Mesenchymal stem cell (in vitro differentiated cells and primary cell): ENCODE results near the gene GOT2.

Experiments used
- DNase-seq: peaks from one replicate; pipeline ENCODE4 v3.0.0-alpha.2; 2013
- H2AFZ ChIP-seq: one replicate; pipeline ENCODE4 v1.6.1; 2013; ENCODE audit warnings: low read depth, mild to moderate bottlenecking, control low read depth, inconsistent platforms, low read length, moderate library complexity
- H2AK5ac ChIP-seq: 2 replicates; pipeline ENCODE4 v1.6.1; 2013; ENCODE audit warnings: low read length, moderate library complexity, mild to moderate bottlenecking, inconsistent platforms; ENCODE audit not compliant: severe bottlenecking
- H2BK120ac ChIP-seq: one replicate; pipeline ENCODE4 v1.6.1; 2013; ENCODE audit warnings: low read depth, mild to moderate bottlenecking, inconsistent platforms, low read length, moderate library complexity
- H2BK12ac ChIP-seq, 2 experiments: one replicate each; pipeline ENCODE4 v1.6.1; 2013; ENCODE audit warnings: inconsistent platforms in 2 of 2, low read length in 2 of 2, mild to moderate bottlenecking in 2 of 2, moderate library complexity in 2 of 2, control low read depth in 1 of 2
- H2BK15ac ChIP-seq: one replicate; pipeline ENCODE4 v1.6.1; 2013; ENCODE audit warnings: mild to moderate bottlenecking, low read depth, inconsistent platforms; ENCODE audit not compliant: poor library complexity, severe bottlenecking
- H2BK5ac ChIP-seq: 2 replicates; pipeline ENCODE4 v1.6.1; 2013; ENCODE audit warnings: low read depth, mild to moderate bottlenecking, low read length, control low read depth, inconsistent platforms; ENCODE audit not compliant: poor library complexity, severe bottlenecking
- H3K14ac ChIP-seq, 2 experiments: one replicate each; pipeline ENCODE4 v1.6.1; 2013; ENCODE audit warnings: inconsistent platforms in 2 of 2, low read length in 2 of 2, control low read depth in 1 of 2, mild to moderate bottlenecking in 1 of 2, moderate library complexity in 1 of 2
- H3K18ac ChIP-seq, 2 experiments: one replicate each; pipeline ENCODE4 v1.6.1; 2013; ENCODE audit warnings: inconsistent platforms in 2 of 2, low read length in 2 of 2, control low read depth in 1 of 2, low read depth in 1 of 2, mild to moderate bottlenecking in 1 of 2
- H3K23ac ChIP-seq, 2 experiments: one replicate each; pipeline ENCODE4 v1.6.1; 2013; ENCODE audit warnings: inconsistent platforms in 2 of 2, low read length in 2 of 2, mild to moderate bottlenecking in 2 of 2, moderate library complexity in 2 of 2, control low read depth in 1 of 2
- H3K27ac ChIP-seq: 2 replicates; pipeline ENCODE4 v1.5.1; 2013; ENCODE audit warnings: mild to moderate bottlenecking, moderate library complexity, low read length, control low read depth, inconsistent platforms; ENCODE audit not compliant: poor library complexity, severe bottlenecking
- H3K27me3 ChIP-seq, 2 experiments: 2 replicates each; pipeline versions ENCODE4 v1.6.1 to v1.7.0; 2013; ENCODE audit warnings: low read length in 2 of 2, mild to moderate bottlenecking in 2 of 2, moderate library complexity in 2 of 2, control low read depth in 1 of 2, inconsistent platforms in 1 of 2; ENCODE audit not compliant: control insufficient read depth in 1 of 2, insufficient read depth in 1 of 2
- H3K36me3 ChIP-seq, 2 experiments: 2 replicates each; pipeline versions ENCODE4 v1.6.1 to v1.7.0; 2013; ENCODE audit warnings: low read length in 2 of 2, control low read depth in 1 of 2, inconsistent platforms in 1 of 2, low read depth in 1 of 2, mild to moderate bottlenecking in 1 of 2; ENCODE audit not compliant: insufficient read depth in 2 of 2, control insufficient read depth in 1 of 2
- H3K4ac ChIP-seq, 2 experiments: one replicate each; pipeline ENCODE4 v1.6.1; 2013; ENCODE audit warnings: inconsistent platforms in 2 of 2, low read length in 2 of 2, mild to moderate bottlenecking in 2 of 2, moderate library complexity in 2 of 2, control low read depth in 1 of 2, low read depth in 1 of 2
- H3K4me1 ChIP-seq: 2 replicates; pipeline ENCODE4 v1.6.1; 2013; ENCODE audit warnings: low read depth, low read length, control low read depth; ENCODE audit not compliant: control insufficient read depth, insufficient read depth
- H3K4me2 ChIP-seq: 2 replicates; pipeline ENCODE4 v1.6.1; 2013; ENCODE audit warnings: low read length, mild to moderate bottlenecking, inconsistent platforms; ENCODE audit not compliant: poor library complexity, severe bottlenecking
- H3K4me3 ChIP-seq, 2 experiments: 2 replicates each; pipeline versions ENCODE4 v1.5.1 to v1.7.0; 2013; ENCODE audit warnings: low read length in 2 of 2, mild to moderate bottlenecking in 2 of 2, control low read depth in 1 of 2, low read depth in 1 of 2; ENCODE audit not compliant: insufficient read depth in 1 of 2
- H3K79me1 ChIP-seq: replicated peaks from 2 replicates; pipeline ENCODE4 v1.6.1; 2013; ENCODE audit warnings: mild to moderate bottlenecking, control low read depth, low read length, inconsistent platforms; ENCODE audit not compliant: poor library complexity, severe bottlenecking
- H3K9ac ChIP-seq: 2 replicates; pipeline ENCODE4 v1.7.0; 2013; ENCODE audit warnings: mild to moderate bottlenecking, low read length, moderate library complexity
- H3K9me3 ChIP-seq: 2 replicates; pipeline ENCODE4 v1.7.0; 2013; ENCODE audit warnings: mild to moderate bottlenecking, low read length; ENCODE audit not compliant: control insufficient read depth
- H4K8ac ChIP-seq: one replicate; pipeline ENCODE4 v1.6.1; 2013; ENCODE audit warnings: inconsistent platforms, mild to moderate bottlenecking, low read length, moderate library complexity
- H4K91ac ChIP-seq: one replicate; pipeline ENCODE4 v1.6.1; 2013; ENCODE audit warnings: mild to moderate bottlenecking, low read length, inconsistent platforms
- WGBS: methylation state at CpG from one replicate; pipeline ENCODE4 v1.1.7; 2013; ENCODE audit warnings: mixed read lengths; 5-methylcytosine and 5-hydroxymethylcytosine counted together

The GOT2 gene

DNA sequence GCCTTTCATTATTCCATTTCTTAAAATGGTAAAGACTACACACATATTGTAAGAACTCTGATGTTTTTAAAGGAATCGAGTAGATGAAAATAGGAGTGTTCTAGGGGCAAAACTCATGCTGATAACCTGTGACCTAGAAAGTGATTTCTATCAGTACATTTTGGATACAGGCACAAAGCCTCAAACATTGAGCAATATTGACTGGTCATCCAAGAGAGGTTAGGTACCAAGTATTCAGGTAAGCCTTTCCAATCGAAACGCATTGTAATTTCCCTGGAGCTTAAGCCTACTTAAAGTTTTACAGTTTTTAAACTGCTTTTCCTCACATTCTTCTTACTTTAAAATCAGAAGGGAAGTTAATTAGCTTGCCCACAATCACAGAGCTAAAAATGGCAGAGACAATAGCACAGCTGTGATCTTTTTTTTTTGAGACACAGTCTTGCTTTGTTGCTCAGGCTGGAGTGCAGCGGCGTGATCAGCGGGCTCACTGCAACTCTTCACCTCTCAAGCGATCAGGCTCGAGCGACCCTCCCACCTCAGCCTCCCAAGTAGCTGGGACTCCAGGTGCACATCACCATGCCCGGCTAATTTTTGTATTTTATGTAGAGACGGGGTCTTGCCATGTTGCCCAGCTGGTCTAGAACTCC is 3.3 kb downstream of the GOT2 start:
- no peaks in the 10 kb centered on the region for H3K27me3 ChIP-seq
- H3K79me1 ChIP-seq, result peaks cover 11% of the 10 kb centered on the region

DNA sequence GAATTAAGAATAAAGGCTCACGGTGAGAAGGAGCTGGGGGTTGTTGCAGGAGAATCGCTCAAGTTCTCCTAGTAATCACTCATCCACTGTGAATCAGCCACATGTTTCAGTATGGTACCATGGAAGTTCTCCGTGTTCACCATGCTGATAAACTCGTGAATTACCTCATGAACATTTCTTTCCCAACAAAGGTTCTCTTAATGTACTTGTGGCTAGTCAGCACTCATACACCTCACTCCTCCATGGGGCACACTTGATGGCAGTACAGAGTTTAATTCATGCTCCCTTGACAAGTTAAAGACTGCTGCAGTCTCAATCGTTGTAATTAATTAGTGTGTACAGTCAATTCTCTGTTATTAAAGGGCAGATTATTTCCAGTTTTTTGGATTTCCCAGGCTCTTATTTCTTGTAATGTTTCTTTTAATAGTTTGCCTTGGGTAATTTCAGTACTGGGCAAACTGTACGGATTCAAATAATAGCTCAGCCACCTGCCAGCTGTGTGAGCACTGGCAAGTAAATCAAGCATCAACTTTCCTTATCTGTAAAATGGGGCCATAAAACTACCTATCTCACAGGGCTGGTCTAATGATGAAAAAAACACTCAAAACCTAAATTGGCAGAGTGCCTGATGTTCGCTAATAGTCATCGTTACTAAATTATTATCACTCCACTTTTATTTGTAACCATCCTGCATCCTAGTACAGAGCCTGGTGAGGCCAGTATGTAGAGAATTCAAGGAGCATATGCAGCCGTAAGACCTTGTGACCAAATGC is 6.1 kb downstream of the GOT2 start:
- H3K9me3 ChIP-seq, result no peaks in the 10 kb centered on the region
- no peak overlapping the region for H2BK120ac ChIP-seq
- no peak overlapping the region for H2AFZ ChIP-seq
- H3K27me3 ChIP-seq, result no peaks in the 10 kb centered on the region
- H3K36me3 ChIP-seq, result peaks cover 9 to 10% of the 10 kb centered on the region in 2 experiments
- no peak overlapping the region for H3K18ac ChIP-seq
- no peak overlapping the region for H2AK5ac ChIP-seq
- DNase-seq, result no peak
- H3K27ac ChIP-seq, result no peak overlapping the region
- no peak overlapping the region for H2BK12ac ChIP-seq
- H3K14ac ChIP-seq, result no peak overlapping the region
- H4K8ac ChIP-seq, result no peak overlapping the region
- no peak overlapping the region for H3K4me2 ChIP-seq
- over 99% methylated on average over 7 of the region's 9 CpGs for WGBS
- H4K91ac ChIP-seq, result no peak overlapping the region
- H3K9ac ChIP-seq, result no peak overlapping the region
- H3K4me3 ChIP-seq, result no peak overlapping the region
- peaks cover 2% of the 10 kb centered on the region for H3K4me1 ChIP-seq
- no peak overlapping the region for H2BK5ac ChIP-seq
- H3K4ac ChIP-seq, result no peak overlapping the region
- H3K79me1 ChIP-seq, result peaks cover 16% of the 10 kb centered on the region
- no peak overlapping the region for H3K23ac ChIP-seq
- no peak overlapping the region for H2BK15ac ChIP-seq

More for the DNA sequence above, 3.3 kb downstream of the GOT2 start:
- Histone ChIP-seq H3K18ac (no peak overlapping the region), H4K8ac (no peak overlapping the region), H2BK5ac (no peak overlapping the region), H2AK5ac (no peak overlapping the region), H3K9ac (no peak overlapping the region), H3K4ac (no peak overlapping the region), H3K23ac (no peak overlapping the region), H3K27ac (no peak overlapping the region), H3K9me3 (no peaks in the 10 kb centered on the region), H3K4me3 (no peak overlapping the region), H2BK15ac (no peak overlapping the region), H3K36me3 (peaks cover 3% of the 10 kb centered on the region in 2 experiments), H3K14ac (no peak overlapping the region), H2BK120ac (no peak overlapping the region), H4K91ac (no peak overlapping the region), H3K4me1 (peaks cover 4% of the 10 kb centered on the region), H2AFZ (no peak overlapping the region), H3K4me2 (no peak overlapping the region), H2BK12ac (no peak overlapping the region)
- WGBS, result 96% methylated on average over 11 of the region's 11 CpGs
- DNase-seq, result no peak

DNA sequence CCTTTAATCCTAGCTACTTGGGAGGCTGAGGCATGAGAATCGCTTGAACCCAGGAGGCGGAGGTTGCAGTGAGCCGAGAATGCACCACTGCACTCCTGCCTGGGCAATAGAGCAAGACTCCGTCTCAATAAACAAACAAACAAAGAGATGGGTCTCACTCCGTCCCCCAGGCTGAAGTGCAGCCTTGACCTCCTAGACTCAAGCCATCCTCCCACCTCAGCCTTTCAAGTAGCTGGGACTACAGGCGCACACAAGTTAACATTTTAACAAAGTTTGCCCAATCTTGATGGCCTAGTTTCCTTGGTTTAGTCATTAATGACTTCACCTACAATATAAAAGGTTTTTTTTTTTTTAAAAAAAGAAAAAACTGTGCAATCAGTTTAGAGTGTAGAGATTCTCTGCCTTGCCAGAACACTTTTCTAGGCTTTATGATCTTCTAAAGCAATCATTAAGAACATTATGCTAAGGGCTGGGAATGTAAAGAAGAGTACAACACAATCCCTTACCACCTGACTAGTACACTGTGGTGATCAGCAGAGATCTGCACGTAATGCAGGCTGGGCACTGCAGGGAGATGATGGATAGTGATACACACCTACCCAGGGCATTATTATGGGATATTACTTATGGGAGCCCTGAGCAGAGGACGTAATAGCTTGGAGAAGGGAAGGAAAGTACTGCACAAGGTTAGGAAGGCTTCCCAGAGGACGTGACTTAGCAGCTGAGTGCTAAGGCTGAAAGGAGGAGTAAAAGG is 6.9 kb downstream of the GOT2 start:
- H2BK5ac ChIP-seq, result no peak overlapping the region
- no peak overlapping the region for H2BK15ac ChIP-seq
- H3K23ac ChIP-seq, result no peak overlapping the region
- H2AK5ac ChIP-seq, result no peak overlapping the region
- no peak overlapping the region for H3K27ac ChIP-seq
- no peak overlapping the region for H3K4me2 ChIP-seq
- no peak overlapping the region for H3K14ac ChIP-seq
- peaks cover 16% of the 10 kb centered on the region for H3K79me1 ChIP-seq
- no peak overlapping the region for H4K91ac ChIP-seq
- no peak overlapping the region for H2BK12ac ChIP-seq
- no peak overlapping the region for H4K8ac ChIP-seq
- no peak overlapping the region for H3K9ac ChIP-seq
- no peak overlapping the region for H2BK120ac ChIP-seq
- H3K27me3 ChIP-seq, result no peaks in the 10 kb centered on the region
- no peaks in the 10 kb centered on the region for H3K4me1 ChIP-seq
- peaks cover 9 to 16% of the 10 kb centered on the region in 2 experiments for H3K36me3 ChIP-seq
- no peak overlapping the region for H2AFZ ChIP-seq
- no peak for DNase-seq
- H3K4ac ChIP-seq, result no peak overlapping the region
- no peak overlapping the region for H3K18ac ChIP-seq
- 90% methylated on average over 9 of the region's 9 CpGs for WGBS
- H3K9me3 ChIP-seq, result no peaks in the 10 kb centered on the region
- no peak overlapping the region for H3K4me3 ChIP-seq

DNA sequence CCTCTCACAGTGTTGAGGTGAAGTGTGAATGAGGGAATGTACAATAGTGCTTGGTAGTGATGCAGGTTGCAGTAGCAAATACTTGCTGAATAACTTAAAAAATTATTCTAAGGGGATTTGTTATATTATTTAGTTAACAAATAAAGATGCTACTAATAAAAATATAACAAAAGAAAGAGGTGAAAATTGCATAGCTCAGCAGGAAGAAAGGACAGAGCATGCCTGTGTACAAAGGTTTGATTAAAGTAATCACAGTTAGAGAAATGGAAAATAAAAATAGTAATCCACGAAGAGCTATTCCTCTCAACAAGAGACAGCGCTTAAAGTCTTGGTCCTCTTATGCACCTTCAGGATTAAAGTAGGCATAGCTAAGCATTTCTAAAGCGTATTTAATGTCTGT is 11.0 kb downstream of the GOT2 start:
- H2BK15ac ChIP-seq, result no peak overlapping the region
- H2AFZ ChIP-seq, result no peak overlapping the region
- no peak overlapping the region for H3K4me2 ChIP-seq
- no peak overlapping the region for H3K9ac ChIP-seq
- no peak overlapping the region for H2AK5ac ChIP-seq
- DNase-seq, result no peak
- no peak overlapping the region for H3K14ac ChIP-seq
- no peak overlapping the region for H4K91ac ChIP-seq
- H3K27me3 ChIP-seq, result no peaks in the 10 kb centered on the region
- H3K79me1 ChIP-seq, result peaks cover 10% of the 10 kb centered on the region
- no peak overlapping the region for H3K27ac ChIP-seq
- no peak overlapping the region for H3K18ac ChIP-seq
- H2BK120ac ChIP-seq, result no peak overlapping the region
- H3K4me3 ChIP-seq, result no peak overlapping the region
- 83% methylated on average over 1 of the region's 3 CpGs for WGBS
- H3K4me1 ChIP-seq, result no peaks in the 10 kb centered on the region
- H3K23ac ChIP-seq, result no peak overlapping the region
- H3K4ac ChIP-seq, result no peak overlapping the region
- H3K9me3 ChIP-seq, result no peaks in the 10 kb centered on the region
- H2BK5ac ChIP-seq, result no peak overlapping the region
- H3K36me3 ChIP-seq, result peaks cover 24 to 43% of the 10 kb centered on the region in 2 experiments
- no peak overlapping the region for H2BK12ac ChIP-seq
- no peak overlapping the region for H4K8ac ChIP-seq
